Colonic mucosa (tissue), 4 donors: ENCODE results near the gene NSMF. TPM values are rescaled to one million over a fixed set of nuclear protein-coding genes. Genes with fewer than 3 reads are reported as not detected.
A peak's percentile ranks its signal among the peaks of the same experiment; 100 is the strongest.
"Not testable (repeated sequence)": the region's sequence is repeated elsewhere in the genome, so short reads cannot be mapped to it uniquely, and the experiment has no call there.

Source experiments
- DNase-seq: peaks from one replicate; pipeline ENCODE4 v3.0.0-alpha.2; 2020
- H3K27ac ChIP-seq: fragments of 200-600 bp; one replicate; pipeline ENCODE4 v1.8.0; 2021
- H3K27me3 ChIP-seq: fragments of 200-600 bp; one replicate; pipeline ENCODE4 v1.8.0; 2021
- H3K36me3 ChIP-seq: fragments of 200-600 bp; one replicate; pipeline ENCODE4 v1.8.0; 2021
- H3K4me1 ChIP-seq: fragments of 200-600 bp; one replicate; pipeline ENCODE4 v1.8.0; 2021; ENCODE audit warnings: mild to moderate bottlenecking
- H3K4me3 ChIP-seq: fragments of 200-600 bp; one replicate; pipeline ENCODE4 v1.8.0; 2021
- H3K9ac ChIP-seq, 2 donors: one replicate each; pipeline ENCODE4 v1.7.0; 2013; ENCODE audit warnings: control low read depth in 2 of 2, low read depth in 2 of 2, low read length in 2 of 2
- H3K9me3 ChIP-seq: fragments of 200-600 bp; one replicate; pipeline ENCODE4 v1.8.0; 2021
- intact Hi-C: fragments of 100-400 bp; cut with DNase I; formaldehyde crosslinking; loops from one replicate; pipeline ENCODE4 v1.14.1; 2022
- total RNA-seq, 2 donors: library from RNA; stranded (reverse); fragmentation: NEBNext Ultra II Directional in 1 of 2; extraction: Animal tissue kit (Norgen Biotek cat#: 25700) in 1 of 2; gene quantifications; one replicate each; pipeline ENCODE4 v1.2.1, GENCODE V29; 2021
- TF ChIP-seq, protein P1 (sequence below): fragments of 200-600 bp; IDR thresholded peaks from one replicate; pipeline ENCODE4 v1.8.0; 2022; ENCODE audit warnings: antibody characterized with exemption, mild to moderate bottlenecking
- donor health status: healthy.
- donor health status: DM: no; HTN: no; CAD: no.
- donor health status: DM: no; HTN: no; CAD: no.

NSMF gene
- total RNA-seq, 2 donors from 2014 or later = 33.7 to 47.8 TPM

DNA sequence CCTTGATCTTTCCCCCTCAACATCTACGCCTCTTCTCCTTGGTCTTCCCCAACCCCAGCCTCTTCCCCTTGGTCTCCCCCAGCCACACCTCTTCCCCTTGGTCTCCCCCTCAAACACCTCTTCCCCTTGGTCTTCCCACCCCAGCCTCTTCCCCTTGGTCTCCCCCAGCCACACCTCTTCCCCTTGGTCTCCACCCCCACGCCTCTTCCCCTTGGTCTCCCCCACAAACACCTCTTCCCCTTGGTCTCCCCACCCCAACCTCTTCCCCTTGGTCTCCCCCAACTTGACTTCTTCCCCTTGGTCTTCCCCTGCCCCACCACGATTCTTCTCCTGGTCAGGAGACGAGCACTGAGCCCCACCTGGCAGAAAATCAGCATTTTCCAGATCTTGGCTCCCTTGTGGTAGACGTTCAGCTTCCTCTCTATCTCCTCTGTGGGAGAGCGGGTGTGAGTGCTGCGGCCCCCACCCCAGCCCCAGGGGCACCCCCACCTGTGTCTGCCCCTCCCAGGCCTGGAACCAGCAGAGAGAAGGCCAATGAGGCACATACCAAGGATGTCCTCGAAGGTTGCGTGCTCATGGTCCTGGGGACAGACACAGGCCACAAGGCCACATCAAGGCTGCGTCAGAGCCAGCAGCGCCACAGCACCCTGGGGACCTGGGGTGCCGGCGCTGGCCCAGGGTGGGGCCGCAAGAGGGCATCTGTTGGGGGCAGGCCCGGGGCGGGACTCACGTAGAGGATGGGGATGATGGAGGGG, 7.0 kb downstream of the NSMF start:
- H3K36me3 ChIP-seq = no peaks in the 10 kb centered on the region
- no peak overlapping the region for H3K27ac ChIP-seq
- intact Hi-C loops = no loop called here
- no peak overlapping the region for H3K9ac ChIP-seq
- TF ChIP-seq, protein P1, sequence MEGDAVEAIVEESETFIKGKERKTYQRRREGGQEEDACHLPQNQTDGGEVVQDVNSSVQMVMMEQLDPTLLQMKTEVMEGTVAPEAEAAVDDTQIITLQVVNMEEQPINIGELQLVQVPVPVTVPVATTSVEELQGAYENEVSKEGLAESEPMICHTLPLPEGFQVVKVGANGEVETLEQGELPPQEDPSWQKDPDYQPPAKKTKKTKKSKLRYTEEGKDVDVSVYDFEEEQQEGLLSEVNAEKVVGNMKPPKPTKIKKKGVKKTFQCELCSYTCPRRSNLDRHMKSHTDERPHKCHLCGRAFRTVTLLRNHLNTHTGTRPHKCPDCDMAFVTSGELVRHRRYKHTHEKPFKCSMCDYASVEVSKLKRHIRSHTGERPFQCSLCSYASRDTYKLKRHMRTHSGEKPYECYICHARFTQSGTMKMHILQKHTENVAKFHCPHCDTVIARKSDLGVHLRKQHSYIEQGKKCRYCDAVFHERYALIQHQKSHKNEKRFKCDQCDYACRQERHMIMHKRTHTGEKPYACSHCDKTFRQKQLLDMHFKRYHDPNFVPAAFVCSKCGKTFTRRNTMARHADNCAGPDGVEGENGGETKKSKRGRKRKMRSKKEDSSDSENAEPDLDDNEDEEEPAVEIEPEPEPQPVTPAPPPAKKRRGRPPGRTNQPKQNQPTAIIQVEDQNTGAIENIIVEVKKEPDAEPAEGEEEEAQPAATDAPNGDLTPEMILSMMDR = no peak
- peaks cover 11% of the 10 kb centered on the region for H3K4me1 ChIP-seq
- peak; percentile 21 for DNase-seq
- H3K27me3 ChIP-seq = no peaks in the 10 kb centered on the region
- H3K4me3 ChIP-seq = no peak overlapping the region
- no peaks in the 10 kb centered on the region for H3K9me3 ChIP-seq

DNA sequence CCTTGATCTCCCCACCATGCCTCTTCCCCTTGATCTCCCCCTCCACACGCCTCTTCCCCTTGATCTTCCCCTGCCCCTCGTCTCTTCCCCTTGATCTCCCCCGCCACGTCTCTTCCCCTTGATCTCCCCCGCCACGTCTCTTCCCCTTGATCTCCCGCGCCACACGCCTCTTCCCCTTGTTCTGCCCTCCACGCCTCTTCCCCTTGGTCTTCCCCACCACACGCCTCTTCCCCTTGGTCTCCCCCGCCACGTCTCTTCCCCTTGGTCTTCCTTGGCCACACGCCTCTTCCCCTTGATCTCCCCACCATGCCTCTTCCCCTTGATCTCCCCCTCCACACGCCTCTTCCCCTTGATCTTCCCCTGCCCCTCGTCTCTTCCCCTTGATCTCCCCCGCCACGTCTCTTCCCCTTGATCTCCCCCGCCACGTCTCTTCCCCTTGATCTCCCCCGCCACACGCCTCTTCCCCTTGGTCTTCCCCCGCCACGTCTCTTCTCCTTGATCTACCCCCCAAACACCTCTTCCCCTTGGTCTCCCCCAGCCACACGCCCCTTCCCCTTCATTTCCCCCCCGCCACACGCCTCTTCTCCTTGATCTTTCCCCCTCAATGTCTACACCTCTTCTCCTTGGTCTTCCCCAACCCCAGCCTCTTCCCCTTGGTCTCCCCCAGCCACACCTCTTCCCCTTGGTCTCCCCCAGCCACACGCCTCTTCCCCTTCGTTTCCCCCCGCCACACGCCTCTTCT, 7.7 kb downstream of the NSMF start:
- H3K36me3 ChIP-seq, H3K27ac ChIP-seq, H3K9ac ChIP-seq, H3K4me3 ChIP-seq, intact Hi-C loops, H3K27me3 ChIP-seq, H3K9me3 ChIP-seq: not testable (repeated sequence)
- DNase-seq = peak; percentile 17
- H3K4me1 ChIP-seq = peaks cover 11% of the 10 kb centered on the region

DNA sequence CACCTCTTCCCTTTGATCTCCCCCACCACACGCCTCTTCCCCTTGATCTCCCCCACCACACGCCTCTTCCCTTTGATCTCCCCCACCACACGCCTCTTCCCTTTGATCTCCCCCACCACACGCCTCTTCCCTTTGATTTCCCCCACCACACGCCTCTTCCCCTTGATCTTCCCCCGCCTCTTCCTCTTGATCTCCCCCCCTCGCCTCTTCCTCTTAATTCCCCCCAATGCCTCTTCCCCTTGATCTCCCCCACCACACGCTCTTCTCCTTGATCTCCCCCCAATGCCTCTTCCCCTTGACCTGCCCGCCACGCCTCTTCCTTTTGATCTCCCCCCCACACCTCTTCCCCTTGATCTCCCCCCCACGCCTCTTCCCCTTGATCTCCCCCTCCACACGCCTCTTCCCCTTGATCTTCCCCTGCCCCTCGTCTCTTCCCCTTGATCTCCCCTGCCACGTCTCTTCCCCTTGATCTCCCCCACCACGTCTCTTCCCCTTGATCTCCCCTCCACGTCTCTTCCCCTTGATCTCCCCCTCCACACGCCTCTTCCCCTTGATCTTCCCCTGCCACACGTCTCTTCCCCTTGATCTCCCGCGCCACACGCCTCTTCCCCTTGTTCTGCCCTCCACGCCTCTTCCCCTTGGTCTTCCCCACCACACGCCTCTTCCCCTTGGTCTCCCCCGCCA, 8.5 kb downstream of the NSMF start:
- not testable (repeated sequence) for H3K36me3 ChIP-seq

DNA sequence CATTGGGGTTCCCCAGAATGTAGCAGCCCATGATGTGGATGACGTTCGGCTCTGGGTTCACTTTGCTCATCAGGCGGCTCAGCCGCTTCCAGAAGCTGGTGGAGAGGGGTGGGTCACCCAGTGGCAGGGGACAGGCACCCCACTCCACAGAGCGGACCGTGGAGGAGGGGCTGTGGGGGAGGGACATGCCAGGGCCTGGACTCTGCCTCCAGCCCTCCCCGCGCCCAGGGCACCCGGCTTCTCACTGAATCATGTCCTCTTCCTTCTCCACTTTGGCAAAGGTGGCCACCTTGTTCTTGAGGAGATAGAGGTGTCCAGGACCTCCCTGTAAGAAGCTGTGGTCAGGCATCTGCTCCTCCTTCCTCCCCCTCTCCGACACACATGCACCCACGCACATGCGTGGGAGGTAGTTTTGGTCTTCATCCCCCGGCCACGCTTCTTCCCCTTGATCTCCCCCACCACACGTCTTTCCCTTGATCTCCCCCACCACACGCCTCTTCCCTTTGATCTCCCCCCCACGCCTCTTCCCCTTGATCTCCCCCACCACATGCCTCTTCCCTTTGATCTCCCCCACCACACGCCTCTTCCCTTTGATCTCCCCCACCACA, 9.1 kb downstream of the NSMF start:
- intact Hi-C loops = no loop called here
- no peak overlapping the region for H3K27ac ChIP-seq
- H3K4me1 ChIP-seq = peaks cover 12% of the 10 kb centered on the region
- H3K4me3 ChIP-seq = no peak overlapping the region
- H3K27me3 ChIP-seq = no peaks in the 10 kb centered on the region
- no peaks in the 10 kb centered on the region for H3K36me3 ChIP-seq
- TF ChIP-seq, protein P1 = no peak
- DNase-seq = peak; percentile 20
- no peak overlapping the region for H3K9ac ChIP-seq
- H3K9me3 ChIP-seq = no peaks in the 10 kb centered on the region

More for the DNA sequence above, 8.5 kb downstream of the NSMF start:
- H3K4me3 ChIP-seq, DNase-seq, intact Hi-C loops, H3K9ac ChIP-seq, H3K27ac ChIP-seq, H3K9me3 ChIP-seq, H3K27me3 ChIP-seq: not testable (repeated sequence)
- peaks cover 11% of the 10 kb centered on the region for H3K4me1 ChIP-seq

DNA sequence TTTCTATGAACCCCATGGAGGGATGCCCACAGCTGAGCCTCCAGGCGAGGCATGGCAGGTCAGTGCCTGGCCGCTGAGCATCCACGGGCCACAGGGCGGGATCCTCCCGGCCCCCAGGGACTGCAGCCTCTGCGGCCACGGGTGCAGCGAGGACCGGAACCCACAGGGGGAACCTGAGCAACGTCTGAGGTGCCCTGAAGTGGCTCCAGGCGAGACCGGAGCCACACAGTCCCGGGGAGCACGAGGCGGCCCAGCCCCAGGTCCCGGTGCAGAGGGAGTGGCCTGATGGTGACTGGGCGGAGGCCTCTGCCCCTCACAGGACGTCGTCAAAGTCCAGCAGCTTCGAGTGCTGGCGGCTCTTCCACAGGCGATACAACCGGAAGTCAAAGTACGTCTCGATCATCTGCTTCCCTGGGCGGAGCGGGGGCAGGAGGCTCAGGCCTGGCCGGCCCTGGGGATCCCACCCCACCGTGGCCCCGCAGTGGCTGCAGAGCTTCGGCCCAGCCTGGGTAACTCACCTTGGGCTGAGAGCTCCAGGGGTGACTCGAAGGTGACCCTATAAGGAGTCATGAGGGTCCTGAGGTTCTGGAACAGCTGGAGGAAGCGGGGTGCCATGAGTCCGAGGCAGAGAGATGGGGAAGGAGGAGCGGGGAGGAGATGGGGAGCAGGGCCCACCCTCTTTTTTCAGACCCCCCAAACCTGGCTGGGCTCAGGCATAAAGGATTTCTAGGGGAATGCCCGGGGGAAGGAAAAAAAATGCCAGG, 9.9 kb downstream of the NSMF start:
- Histone ChIP-seq H3K27me3 (no peaks in the 10 kb centered on the region), H3K4me1 (peaks cover 4% of the 10 kb centered on the region), H3K9me3 (no peaks in the 10 kb centered on the region), H3K27ac (no peak overlapping the region), H3K9ac (no peak overlapping the region), H3K36me3 (no peaks in the 10 kb centered on the region), H3K4me3 (no peak overlapping the region)
- peak; percentile 23 for DNase-seq
- TF ChIP-seq, protein P1 = no peak
- intact Hi-C loops = no loop called here

DNA sequence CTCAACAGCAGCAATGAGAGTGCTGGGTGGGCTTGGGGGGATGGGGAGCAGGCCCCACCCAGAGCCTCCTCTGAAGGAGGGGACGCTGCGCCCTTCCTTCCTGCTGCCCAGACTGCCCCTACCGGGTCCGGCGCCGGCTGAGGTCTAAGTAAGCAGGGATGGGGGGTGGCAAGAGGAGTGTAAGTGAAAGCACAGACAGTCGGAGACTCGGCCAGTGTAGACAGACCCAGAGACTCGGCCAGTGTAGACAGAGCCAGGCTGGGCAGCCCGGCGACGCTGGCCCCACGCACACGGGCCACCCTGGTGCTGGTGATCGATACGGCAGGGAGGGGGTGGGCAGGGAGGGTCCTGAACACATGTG, 10.6 kb downstream of the NSMF start:
- Histone ChIP-seq H3K4me3 (no peak overlapping the region), H3K27ac (no peak overlapping the region), H3K9ac (no peak overlapping the region), H3K4me1 (peaks cover 4% of the 10 kb centered on the region), H3K27me3 (no peaks in the 10 kb centered on the region), H3K9me3 (no peaks in the 10 kb centered on the region), H3K36me3 (no peaks in the 10 kb centered on the region)
- DNase-seq = no peak
- TF ChIP-seq, protein P1 = no peak
- intact Hi-C loops = no loop called here
